DMS153 treated with DMSO at 0.1 percent for 48 hours (cell line): ENCODE data around the gene PKLR.
"Not testable (repeated sequence)": the region's sequence is repeated elsewhere in the genome, so short reads cannot be mapped to it uniquely, and the experiment has no call there.

Experiments
- DNase-seq: peaks from one replicate; lab custom pipeline; 2025; ENCODE audit not compliant: unreplicated experiment; lab: John Stamatoyannopoulos, UW

The PKLR gene

GRCh38 chr1:155301342-155301841, at the start of gene PKLR:
Gene PKLR, minus strand, starts transcription at chr1:155301438. Its CDS starts 43 bp downstream, at chr1:155301395.
- no peak for DNase-seq

GRCh38 chr1:155342842-155343241, 41.6 kb upstream of the PKLR start:
- no peak for DNase-seq

- DNase-seq: no peak
Measured at GRCh38 chr1:155339515-155340097, 38.4 kb upstream of the PKLR start.

- no peak for DNase-seq
Measured at GRCh38 chr1:155334962-155335361, 33.7 kb upstream of the PKLR start.

- DNase-seq: no peak
Measured at GRCh38 chr1:155329980-155330598, 28.9 kb upstream of the PKLR start.

GRCh38 chr1:155328856-155329255, 27.6 kb upstream of the PKLR start:
- DNase-seq: not testable (repeated sequence)

GRCh38 chr1:155327981-155328380, 26.7 kb upstream of the PKLR start:
- DNase-seq: no peak

- DNase-seq: no peak
Measured at GRCh38 chr1:155326631-155327037, 25.4 kb upstream of the PKLR start.

GRCh38 chr1:155326020-155326526, 24.8 kb upstream of the PKLR start:
- no peak for DNase-seq

- DNase-seq: no peak
Measured at GRCh38 chr1:155325603-155325893, 24.3 kb upstream of the PKLR start.

GRCh38 chr1:155324717-155325602, 23.7 kb upstream of the PKLR start:
- DNase-seq: peak; percentile 53

GRCh38 chr1:155324037-155324716, 22.9 kb upstream of the PKLR start:
- peak; percentile 98 for DNase-seq

GRCh38 chr1:155323729-155324036, 22.4 kb upstream of the PKLR start:
- peak; percentile 80 for DNase-seq

GRCh38 chr1:155322953-155323728, 21.9 kb upstream of the PKLR start:
- peak; percentile 93 for DNase-seq

GRCh38 chr1:155322571-155322952, 21.3 kb upstream of the PKLR start:
- DNase-seq: no peak

GRCh38 chr1:155321639-155322503, 20.6 kb upstream of the PKLR start:
- no peak for DNase-seq

- peak; percentile 69 for DNase-seq
Measured at GRCh38 chr1:155320661-155321617, 19.7 kb upstream of the PKLR start, which contains the start of gene RUSC1. Gene RUSC1, plus strand, starts transcription at chr1:155320894. Its CDS starts 880 bp downstream, at chr1:155321774.

- no peak for DNase-seq
Measured at GRCh38 chr1:155320252-155320651, 19.0 kb upstream of the PKLR start.
